ENCODE data around the gene ADGB.

DNA sequence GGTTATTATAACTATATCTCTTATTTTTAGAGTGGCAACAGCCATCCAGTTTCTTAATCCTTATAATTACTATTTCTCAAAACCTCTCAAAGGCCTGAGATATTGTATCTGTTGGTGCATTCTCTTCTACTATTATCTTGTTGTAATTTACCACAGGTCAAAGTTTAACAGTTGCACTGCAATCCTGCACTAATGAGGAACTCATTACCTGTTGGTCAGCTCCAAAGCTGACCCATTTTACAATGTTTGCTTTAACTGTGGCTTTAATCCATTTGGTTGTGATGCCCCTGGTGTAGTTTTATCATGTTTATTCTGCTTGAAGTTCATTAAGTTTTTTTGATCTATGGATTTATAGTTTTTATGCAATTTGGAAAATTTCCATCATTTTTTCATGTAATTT is 6.3 kb upstream of the ADGB start:
- TF ChIP-seq, protein P1, sequence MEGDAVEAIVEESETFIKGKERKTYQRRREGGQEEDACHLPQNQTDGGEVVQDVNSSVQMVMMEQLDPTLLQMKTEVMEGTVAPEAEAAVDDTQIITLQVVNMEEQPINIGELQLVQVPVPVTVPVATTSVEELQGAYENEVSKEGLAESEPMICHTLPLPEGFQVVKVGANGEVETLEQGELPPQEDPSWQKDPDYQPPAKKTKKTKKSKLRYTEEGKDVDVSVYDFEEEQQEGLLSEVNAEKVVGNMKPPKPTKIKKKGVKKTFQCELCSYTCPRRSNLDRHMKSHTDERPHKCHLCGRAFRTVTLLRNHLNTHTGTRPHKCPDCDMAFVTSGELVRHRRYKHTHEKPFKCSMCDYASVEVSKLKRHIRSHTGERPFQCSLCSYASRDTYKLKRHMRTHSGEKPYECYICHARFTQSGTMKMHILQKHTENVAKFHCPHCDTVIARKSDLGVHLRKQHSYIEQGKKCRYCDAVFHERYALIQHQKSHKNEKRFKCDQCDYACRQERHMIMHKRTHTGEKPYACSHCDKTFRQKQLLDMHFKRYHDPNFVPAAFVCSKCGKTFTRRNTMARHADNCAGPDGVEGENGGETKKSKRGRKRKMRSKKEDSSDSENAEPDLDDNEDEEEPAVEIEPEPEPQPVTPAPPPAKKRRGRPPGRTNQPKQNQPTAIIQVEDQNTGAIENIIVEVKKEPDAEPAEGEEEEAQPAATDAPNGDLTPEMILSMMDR (IDR thresholded peaks at IDR 0.05): no peak
- TF ChIP-seq EP300 (IDR thresholded peaks at IDR 0.05): no peak
- TF ChIP-seq ZFP36 (IDR thresholded peaks at IDR 0.05; ENCODE audit: borderline replicate concordance, partially characterized antibody): no peak

All from A549 (cell line).